H1 (cell line): ENCODE measurements around the gene PDE8B. TPM values are rescaled to one million over a fixed set of nuclear protein-coding genes. Genes with fewer than 3 reads are reported as not detected.

Experiments used
- BRCA1 ChIP-seq: IDR thresholded peaks from 2 replicates; pipeline ENCODE4 v1.6.1; 2012; ENCODE audit warnings: low read depth, low read length, improper control_type of control experiment
- CBX5 ChIP-seq: fragments of 300-800, 300-1000 bp; sonication (generic); IDR thresholded peaks from 2 replicates; pipeline ENCODE4 v1.7.1; 2016; ENCODE audit warnings: antibody characterized with exemption, low read length, low read depth
- CBX8 ChIP-seq: fragments of 300-800, 300-1000 bp; sonication (generic); IDR thresholded peaks from 2 replicates; pipeline ENCODE4 v1.7.1; 2016; ENCODE audit warnings: low read depth, low read length, borderline replicate concordance
- CEBPB ChIP-seq: IDR thresholded peaks from 2 replicates; pipeline ENCODE4 v1.6.1; 2012; ENCODE audit warnings: low read depth, low read length
- POLR2A ChIP-seq, 2 experiments: IDR thresholded peaks; 1 replicate in 1 of 2; 2 replicates in 1 of 2; pipeline ENCODE4 v1.6.1; 2011; ENCODE audit warnings: low read depth in 2 of 2, low read length in 2 of 2, mild to moderate bottlenecking in 2 of 2; ENCODE audit errors: control extremely low read depth in 1 of 2
- polyA plus RNA-seq, 7 experiments: library from polyadenylated mRNA; depleted of rRNA in 3 of 7; stranded (reverse) in 5 of 7; unstranded in 2 of 7; fragments of >200 nt in 5 of 7; fragments of 200-250 nt in 2 of 7; gene quantifications; 1 replicate in 5 of 7; 2 replicates in 1 of 7; 4 replicates in 1 of 7; pipeline versions ENCODE4 v1.2.1 to v1.2.3, GENCODE V29; 2011 to 2013; ENCODE audit warnings: missing spikeins in 2 of 7, mixed read lengths in 2 of 7
- total RNA-seq: library from RNA; stranded (reverse); fragmentation: NEBNext Ultra II Directional; extraction: Animal tissue kit (Norgen Biotek cat#: 25700); gene quantifications from 2 replicates; pipeline ENCODE4 v1.2.1, GENCODE V29; 2021

Gene PDE8B
- total and polyA plus RNA-seq, 2 of the 8 experiments (the other 6 are each of a cell fraction or from before 2014, with no cell fraction given): 0.32 to 1.1 TPM

GRCh38 chr5:77285251-77285841, 74.9 kb downstream of the PDE8B start (continued):
- TF ChIP-seq CEBPB (no peak), BRCA1 (no peak), CBX8 (no peak), CBX5 (no peak), POLR2A (IDR thresholded peaks at IDR 0.05; ENCODE audit: control extremely low read depth in 1 of 2, low read depth in 2 of 2, low read length in 2 of 2) (no peak)
